Thyroid gland (tissue), 4 donors: ENCODE data around the gene VSIG10. TPM values are rescaled to one million over a fixed set of nuclear protein-coding genes. Genes with fewer than 3 reads are reported as not detected.

Source experiments
- DNase-seq, 2 donors: peaks; one replicate each; pipeline ENCODE4 v3.0.0-alpha.2; 2019
- H3K27ac ChIP-seq, 3 donors: fragments of 200-600 bp; sonication (generic); 1 replicate in 2 of 3; 2 replicates in 1 of 3; pipeline ENCODE4 v1.5.1; 2016 to 2019; ENCODE audit warnings: mild to moderate bottlenecking in 1 of 3, moderate library complexity in 1 of 3
- H3K27me3 ChIP-seq: fragments of 200-600 bp; sonication (generic); one replicate; pipeline ENCODE4 v1.5.1; 2019
- H3K36me3 ChIP-seq, 2 donors: fragments of 200-600 bp; sonication (generic); one replicate each; pipeline ENCODE4 v1.5.1; 2016 to 2019
- H3K4me1 ChIP-seq, 2 donors: fragments of 200-600 bp; sonication (generic); one replicate each; pipeline ENCODE4 v1.5.1; 2017 to 2019
- H3K4me3 ChIP-seq, 3 donors: fragments of 200-600 bp; sonication (generic); replicated peaks in 1 of 3; 1 replicate in 2 of 3; 2 replicates in 1 of 3; pipeline ENCODE4 v1.5.1; 2016; ENCODE audit warnings: mild to moderate bottlenecking in 1 of 3
- H3K9me3 ChIP-seq: fragments of 200-600 bp; sonication (generic); one replicate; pipeline ENCODE4 v1.5.1; 2017
- CTCF ChIP-seq, 6 experiments: fragments of 200-600 bp in 3 of 6; fragments of 450-650 bp in 3 of 6; sonication (generic) in 3 of 6; IDR thresholded peaks; one replicate each; pipeline ENCODE4 v1.5.1; 2016 to 2019; ENCODE audit warnings: antibody characterized with exemption in 6 of 6, mild to moderate bottlenecking in 2 of 6, inconsistent platforms in 1 of 6, moderate library complexity in 1 of 6
- POLR2A ChIP-seq, 2 donors: fragments of 450-650 bp; IDR thresholded peaks; one replicate each; pipeline ENCODE4 v1.6.1; 2017; ENCODE audit warnings: antibody characterized with exemption in 2 of 2, mild to moderate bottlenecking in 2 of 2, moderate library complexity in 1 of 2
- WGBS, 2 donors: methylation state at CpG; one replicate each; pipeline ENCODE4 v1.1.5; 2017; 5-methylcytosine and 5-hydroxymethylcytosine counted together
- intact Hi-C: fragments of 100-400 bp; cut with DNase I; formaldehyde crosslinking; loops from one replicate; pipeline ENCODE4 v1.15.1; 2023
- total RNA-seq, 4 donors: library from RNA; depleted of rRNA; stranded (reverse); fragments of >200 nt; gene quantifications; one replicate each; pipeline ENCODE4 v1.2.3, GENCODE V29; 2016

Gene VSIG10
- total RNA-seq, 4 donors from 2014 or later, result 62.0 to 93.7 (median 76.6) TPM

DNA sequence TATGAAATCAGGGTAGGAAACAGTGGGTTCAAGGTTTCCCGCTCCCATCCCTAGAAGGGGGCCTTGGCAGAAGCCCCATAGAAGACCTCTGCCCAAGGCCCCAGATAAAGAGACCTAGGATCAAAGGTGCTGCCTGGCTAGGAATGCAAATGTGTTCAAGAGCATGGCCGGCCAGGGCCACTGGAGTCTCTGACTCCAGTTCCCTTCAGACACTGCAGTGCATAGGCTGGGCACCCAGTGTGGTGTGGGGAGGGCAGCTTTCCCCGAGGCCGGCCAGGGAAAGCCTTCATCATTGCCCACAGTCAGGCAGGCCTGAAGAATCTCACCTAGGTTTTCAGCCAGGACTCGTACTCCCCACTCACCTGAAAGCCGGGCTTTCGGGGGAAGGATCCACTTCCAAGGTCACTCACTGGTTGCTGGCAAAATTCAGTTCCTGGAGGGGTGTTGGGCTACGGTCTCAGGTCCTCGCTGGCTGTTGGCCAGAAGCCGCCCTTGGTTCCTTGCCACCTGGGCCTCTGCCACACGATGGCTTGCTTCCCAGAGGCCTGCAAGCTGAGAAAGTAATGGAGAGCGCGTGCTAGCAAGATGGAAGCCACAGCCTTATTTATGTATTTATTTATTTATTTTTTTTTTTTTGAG, 22.4 kb upstream of the VSIG10 start:
- 28 to 55% methylated on average over 12 to 13 of the region's 13 CpGs for WGBS, 2 donors
- DNase-seq, result peak; percentile 95 to 97
- peaks cover 7 to 10% of the 10 kb centered on the region in 2 donors for H3K4me1 ChIP-seq
- intact Hi-C loops, result no loop called here
- no peaks in the 10 kb centered on the region for H3K9me3 ChIP-seq
- H3K27ac ChIP-seq, result peak overlapping the region; percentile 89 to 94 (median 93)
- H3K36me3 ChIP-seq, result no peaks in the 10 kb centered on the region
- no peaks in the 10 kb centered on the region for H3K27me3 ChIP-seq
- no peak overlapping the region for H3K4me3 ChIP-seq
- no peak for TF ChIP-seq CTCF (IDR thresholded peaks at IDR 0.05)
- peak in 1 of 2 donors; percentile 14 for TF ChIP-seq POLR2A (IDR thresholded peaks at IDR 0.05)

DNA sequence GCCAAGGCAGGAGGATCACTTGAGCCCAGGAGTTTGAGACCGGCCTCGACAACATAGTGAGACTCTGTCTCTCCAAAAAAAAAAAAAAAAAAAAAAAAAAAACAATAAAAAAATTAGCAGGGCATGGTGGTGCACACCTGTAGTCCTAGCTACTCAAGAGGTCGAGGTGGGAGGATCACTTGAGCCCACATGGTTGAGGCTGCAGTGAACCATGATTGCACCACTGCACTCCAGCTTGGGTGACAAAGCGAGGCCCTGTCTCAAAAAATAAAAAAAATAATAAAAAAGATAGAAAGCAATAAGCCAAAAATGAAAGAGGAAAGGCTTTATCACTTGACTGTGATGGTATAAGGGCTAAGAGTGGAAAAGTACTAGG, 21.9 kb upstream of the VSIG10 start:
- Histone ChIP-seq H3K4me3 (no peak overlapping the region), H3K27me3 (no peaks in the 10 kb centered on the region), H3K27ac (peak overlapping the region; percentile 89 to 94 (median 93)), H3K9me3 (no peaks in the 10 kb centered on the region), H3K36me3 (no peaks in the 10 kb centered on the region), H3K4me1 (peaks cover 8 to 14% of the 10 kb centered on the region in 2 donors)
- WGBS, 2 donors, result 90 to 93% methylated on average over 4 of the region's 4 CpGs
- DNase-seq, result no peak
- no peak for TF ChIP-seq CTCF (IDR thresholded peaks at IDR 0.05)
- no peak for TF ChIP-seq POLR2A (IDR thresholded peaks at IDR 0.05)
- intact Hi-C loops, result no loop called here

DNA sequence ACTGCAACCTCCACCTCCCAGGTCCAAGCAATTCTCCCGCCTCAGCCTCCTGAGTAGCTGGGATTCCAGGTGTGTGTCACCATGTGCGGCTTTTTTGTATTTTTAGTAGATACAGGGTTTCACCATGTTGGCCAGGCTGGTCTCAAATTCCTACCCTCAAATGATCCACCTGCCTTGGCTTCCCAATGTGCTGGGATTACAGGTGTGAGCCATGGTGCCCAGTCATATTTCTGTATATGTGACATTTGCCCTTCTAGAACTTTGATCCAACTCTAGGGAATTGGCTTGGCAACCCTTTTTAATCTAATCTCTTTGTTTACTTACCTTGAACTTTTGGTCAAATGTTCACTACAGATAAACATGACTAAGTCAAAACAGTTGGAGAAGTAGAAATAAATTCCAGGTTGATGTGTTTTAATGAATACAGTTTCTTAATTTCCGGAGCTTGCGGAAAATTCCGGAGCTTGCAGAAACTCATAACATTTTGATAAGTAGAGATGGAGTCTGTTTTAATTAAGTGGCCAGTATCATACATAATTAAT, 20.6 kb upstream of the VSIG10 start:
- H3K27me3 ChIP-seq, result no peaks in the 10 kb centered on the region
- intact Hi-C loops, result no loop called here
- no peak overlapping the region for H3K4me3 ChIP-seq
- H3K9me3 ChIP-seq, result no peaks in the 10 kb centered on the region
- peaks cover 13 to 18% of the 10 kb centered on the region in 2 donors for H3K4me1 ChIP-seq
- no peak for DNase-seq
- no peaks in the 10 kb centered on the region for H3K36me3 ChIP-seq
- H3K27ac ChIP-seq, result no peak overlapping the region
- 98% methylated on average over 5 of the region's 5 CpGs for WGBS, 2 donors
- TF ChIP-seq CTCF (IDR thresholded peaks at IDR 0.05) (no peak), POLR2A (IDR thresholded peaks at IDR 0.05) (no peak)

DNA sequence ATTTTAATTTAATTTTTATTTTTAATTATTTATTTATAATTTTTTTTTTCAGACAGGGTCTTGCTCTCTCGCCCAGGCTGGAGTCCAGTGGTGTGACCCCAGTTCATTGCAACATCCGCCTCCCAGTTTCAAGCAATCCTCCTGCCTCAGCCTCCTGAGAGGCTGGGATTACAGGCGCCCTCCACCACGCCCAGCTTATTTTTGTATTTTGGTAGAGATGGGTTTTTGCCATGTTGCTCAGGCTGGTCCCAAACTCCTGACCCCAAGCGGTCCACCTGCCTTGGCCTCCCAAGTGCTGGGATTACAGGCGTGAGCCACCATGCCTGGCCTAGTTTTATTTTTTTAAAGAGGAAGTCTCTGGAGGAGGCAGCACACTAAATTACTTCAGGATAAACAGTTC, 18.5 kb upstream of the VSIG10 start:
- WGBS, 2 donors, result 96 to 99% methylated on average over 6 of the region's 6 CpGs
- Histone ChIP-seq H3K4me1 (peaks cover 13 to 18% of the 10 kb centered on the region in 2 donors), H3K27me3 (no peaks in the 10 kb centered on the region), H3K27ac (no peak overlapping the region), H3K4me3 (no peak overlapping the region), H3K36me3 (no peaks in the 10 kb centered on the region), H3K9me3 (no peaks in the 10 kb centered on the region)
- TF ChIP-seq POLR2A (IDR thresholded peaks at IDR 0.05) (no peak), CTCF (IDR thresholded peaks at IDR 0.05) (no peak)
- no peak for DNase-seq
- intact Hi-C loops, result no loop called here

DNA sequence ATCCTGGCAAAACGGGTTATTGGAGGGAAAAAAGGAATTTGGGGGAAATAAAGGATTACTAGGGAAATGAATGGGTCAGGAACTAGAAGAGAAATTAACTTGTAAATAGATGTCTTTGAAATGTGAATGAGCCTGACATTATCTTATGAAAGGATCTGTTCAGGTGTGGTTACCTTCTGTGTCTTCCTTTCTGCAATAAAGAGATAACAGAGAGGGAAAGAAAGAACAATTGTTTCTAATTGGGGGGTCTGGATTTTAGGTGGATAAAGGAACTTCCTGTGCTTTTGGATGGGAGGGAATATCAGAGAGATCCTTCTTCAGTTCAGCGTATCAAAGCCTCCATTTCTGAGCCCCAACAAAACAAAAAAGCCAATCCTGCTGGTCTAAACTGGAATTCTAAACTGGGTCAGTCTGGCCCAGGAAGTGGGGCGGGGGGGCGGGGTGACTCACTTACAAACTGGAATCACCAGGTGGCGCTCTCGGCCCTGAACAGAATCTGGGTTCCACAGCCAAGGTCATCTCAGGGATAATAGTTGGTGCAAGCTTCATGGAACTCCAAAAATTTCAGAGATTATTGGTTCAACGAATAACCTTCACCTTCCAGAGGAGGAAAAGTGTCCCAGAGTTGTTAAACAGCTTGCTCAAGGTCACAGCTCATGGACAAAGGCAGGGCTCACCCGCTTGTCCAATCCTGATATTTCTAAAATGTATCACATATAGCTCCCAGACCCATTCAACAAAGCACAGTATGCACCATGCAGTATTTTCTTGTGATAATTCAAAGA, 17.0 kb upstream of the VSIG10 start:
- no peaks in the 10 kb centered on the region for H3K36me3 ChIP-seq
- WGBS, 2 donors, result 22 to 28% methylated on average over 6 to 8 of the region's 8 CpGs
- peak in 1 of 2 donors; percentile 30 for TF ChIP-seq POLR2A (IDR thresholded peaks at IDR 0.05)
- TF ChIP-seq CTCF (IDR thresholded peaks at IDR 0.05), result peak; percentile 7 to 80 (median 53)
- intact Hi-C loops, result no loop called here
- no peaks in the 10 kb centered on the region for H3K9me3 ChIP-seq
- DNase-seq, result peak; percentile 85 to 89
- H3K4me1 ChIP-seq, result peaks cover 10 to 13% of the 10 kb centered on the region in 2 donors
- peak overlapping the region; percentile 69 to 97 (median 95) for H3K27ac ChIP-seq
- no peak overlapping the region for H3K4me3 ChIP-seq
- H3K27me3 ChIP-seq, result no peaks in the 10 kb centered on the region
